HG02763 (cell line): ENCODE results near the gene HRH2.
"Not testable (repeated sequence)": the region's sequence is repeated elsewhere in the genome, so short reads cannot be mapped to it uniquely, and the experiment has no call there.

Source experiments
- ATAC-seq: cut with Tn5 transposase; IDR thresholded peaks from one replicate; pipeline ENCODE4 v1.9.1; 2021; ENCODE audit warnings: mild to moderate bottlenecking, moderate library complexity; ENCODE audit not compliant: unreplicated experiment

HRH2 gene

GRCh38 chr5:175711472-175712312 is 53.8 kb downstream of the HRH2 start:
- ATAC-seq = no peak

- ATAC-seq = no peak
Observed at GRCh38 chr5:175712313-175712680, 54.4 kb downstream of the HRH2 start.

- no peak for ATAC-seq
Observed at GRCh38 chr5:175712681-175713085, 54.8 kb downstream of the HRH2 start.

GRCh38 chr5:175713930-175714329 is 56.1 kb downstream of the HRH2 start:
- no peak for ATAC-seq

- ATAC-seq = no peak
Observed at GRCh38 chr5:175714479-175715085, 56.7 kb downstream of the HRH2 start.

- ATAC-seq = no peak
Observed at GRCh38 chr5:175715627-175716522, 58.0 kb downstream of the HRH2 start.

- no peak for ATAC-seq
Observed at GRCh38 chr5:175717837-175718236, 60.0 kb downstream of the HRH2 start.

GRCh38 chr5:175718401-175719108 is 60.7 kb downstream of the HRH2 start:
- no peak for ATAC-seq

- ATAC-seq = not testable (repeated sequence)
Observed at GRCh38 chr5:175719109-175719432, 61.2 kb downstream of the HRH2 start.

GRCh38 chr5:175724314-175725275 is 66.7 kb downstream of the HRH2 start:
- ATAC-seq = no peak

GRCh38 chr5:175728316-175728715 is 70.4 kb downstream of the HRH2 start:
- ATAC-seq = no peak

GRCh38 chr5:175728885-175729828 is 71.3 kb downstream of the HRH2 start:
- no peak for ATAC-seq

- ATAC-seq = peak; percentile 83
Observed at GRCh38 chr5:175729829-175730277, 72.0 kb downstream of the HRH2 start.

GRCh38 chr5:175731172-175731571 is 73.3 kb downstream of the HRH2 start:
- no peak for ATAC-seq

- no peak for ATAC-seq
Observed at GRCh38 chr5:175731756-175732465, 74.0 kb downstream of the HRH2 start.

- ATAC-seq = no peak
Observed at GRCh38 chr5:175733017-175733416, 75.1 kb downstream of the HRH2 start.

- ATAC-seq = no peak
Observed at GRCh38 chr5:175734016-175734415, 76.1 kb downstream of the HRH2 start.

GRCh38 chr5:175734501-175734900 is 76.6 kb downstream of the HRH2 start:
- ATAC-seq = no peak
